Osteoblast (primary cell): ENCODE measurements around the gene CAPZB. TPM values are rescaled to one million over a fixed set of nuclear protein-coding genes. Genes with fewer than 3 reads are reported as not detected.
"Not testable (repeated sequence)": the region's sequence is repeated elsewhere in the genome, so short reads cannot be mapped to it uniquely, and the experiment has no call there.

Experiments
- DNase-seq: peaks from one replicate; pipeline ENCODE4 v3.0.0; 2011; ENCODE audit warnings: low spot score, mixed read lengths; ENCODE audit not compliant: insufficient read length; ENCODE audit errors: missing footprints
- H2AFZ ChIP-seq: 2 replicates; pipeline ENCODE4 v1.6.0; 2011; ENCODE audit warnings: mild to moderate bottlenecking, low read length
- H3K27ac ChIP-seq: 2 replicates; pipeline ENCODE4 v1.5.1; 2011; ENCODE audit warnings: mild to moderate bottlenecking, low read depth, low read length, moderate library complexity
- H3K27me3 ChIP-seq: 2 replicates; pipeline ENCODE4 v1.6.0; 2012; ENCODE audit warnings: mild to moderate bottlenecking, control low read depth, inconsistent platforms, low read length, moderate library complexity; ENCODE audit not compliant: insufficient read depth
- H3K36me3 ChIP-seq: 2 replicates; pipeline ENCODE4 v1.5.1; 2011; ENCODE audit warnings: mild to moderate bottlenecking, low read length, control low read depth, moderate library complexity; ENCODE audit not compliant: insufficient read depth
- H3K4me1 ChIP-seq: 2 replicates; pipeline ENCODE4 v1.5.1; 2011; ENCODE audit warnings: mild to moderate bottlenecking, low read length, control low read depth, moderate library complexity; ENCODE audit not compliant: insufficient read depth
- H3K4me2 ChIP-seq: 2 replicates; pipeline ENCODE4 v1.6.0; 2011; ENCODE audit warnings: mild to moderate bottlenecking, low read length; ENCODE audit not compliant: insufficient read depth
- H3K4me3 ChIP-seq: fragments of 200-600 bp; sonication (generic); 3 replicates; pipeline ENCODE4 v1.5.1; 2012; ENCODE audit warnings: mild to moderate bottlenecking, low read length, inconsistent platforms; ENCODE audit not compliant: insufficient read depth
- H3K79me2 ChIP-seq: 2 replicates; pipeline ENCODE4 v1.6.0; 2012; ENCODE audit warnings: mild to moderate bottlenecking, low read length, control low read depth, inconsistent platforms; ENCODE audit not compliant: insufficient read depth
- H3K9me3 ChIP-seq: 2 replicates; pipeline ENCODE4 v1.5.1; 2011; ENCODE audit warnings: low read depth, low read length, control low read depth
- H4K20me1 ChIP-seq: 2 replicates; pipeline ENCODE4 v1.6.0; 2012; ENCODE audit warnings: mild to moderate bottlenecking, low read length, control low read depth; ENCODE audit not compliant: insufficient read depth
- total RNA-seq: library from RNA; depleted of rRNA; stranded (reverse); fragments of >200 nt; gene quantifications from 2 replicates; pipeline ENCODE4 v1.2.3, GENCODE V29; 2012
- TF ChIP-seq, protein P1 (sequence below): IDR thresholded peaks from 2 replicates; pipeline ENCODE4 v1.5.1; 2011; ENCODE audit warnings: mild to moderate bottlenecking, low read depth, low read length, moderate library complexity; ENCODE audit errors: extremely low read depth

CAPZB gene
- total RNA-seq, 1 donor: 217 TPM

DNA sequence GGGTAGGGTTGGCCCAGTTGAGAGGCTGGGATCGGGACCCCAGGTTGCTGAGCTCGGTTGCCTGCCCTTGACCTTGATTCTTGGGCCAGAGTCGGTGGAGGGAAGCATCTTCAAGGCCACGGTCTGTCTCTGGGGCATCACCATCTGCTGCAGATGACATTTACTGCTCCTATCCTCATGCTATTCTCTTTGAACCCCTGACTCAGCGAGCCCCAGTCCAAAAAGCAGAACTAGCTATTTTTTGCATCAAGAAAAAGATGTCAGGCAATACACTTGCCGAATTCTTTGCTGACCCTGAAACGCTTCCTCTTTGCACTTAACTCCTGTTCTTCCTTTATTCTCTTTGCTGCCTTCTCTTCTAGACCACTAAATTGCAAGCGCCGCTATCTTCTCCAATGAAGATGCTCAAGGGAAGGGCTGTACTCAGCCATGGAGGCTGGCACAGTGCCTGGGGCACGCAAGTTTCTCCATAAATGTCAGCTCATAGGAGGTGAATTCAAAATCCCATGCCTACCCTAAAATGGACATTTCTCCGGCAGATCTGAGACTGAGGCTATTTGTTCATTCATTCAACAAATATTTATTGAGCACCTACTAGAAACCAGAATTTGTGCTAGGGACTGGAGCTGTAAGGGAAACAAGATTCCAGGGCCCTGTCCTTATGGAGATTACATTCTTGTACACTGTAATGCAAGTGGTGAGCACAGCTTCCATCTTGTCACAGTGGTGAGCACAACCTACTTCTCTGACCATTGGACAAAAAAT, 20.5 kb upstream of the CAPZB start:
- H3K4me2 ChIP-seq: peak overlapping the region; percentile 65
- H3K27ac ChIP-seq: peak overlapping the region; percentile 64
- no peak overlapping the region for H2AFZ ChIP-seq

DNA sequence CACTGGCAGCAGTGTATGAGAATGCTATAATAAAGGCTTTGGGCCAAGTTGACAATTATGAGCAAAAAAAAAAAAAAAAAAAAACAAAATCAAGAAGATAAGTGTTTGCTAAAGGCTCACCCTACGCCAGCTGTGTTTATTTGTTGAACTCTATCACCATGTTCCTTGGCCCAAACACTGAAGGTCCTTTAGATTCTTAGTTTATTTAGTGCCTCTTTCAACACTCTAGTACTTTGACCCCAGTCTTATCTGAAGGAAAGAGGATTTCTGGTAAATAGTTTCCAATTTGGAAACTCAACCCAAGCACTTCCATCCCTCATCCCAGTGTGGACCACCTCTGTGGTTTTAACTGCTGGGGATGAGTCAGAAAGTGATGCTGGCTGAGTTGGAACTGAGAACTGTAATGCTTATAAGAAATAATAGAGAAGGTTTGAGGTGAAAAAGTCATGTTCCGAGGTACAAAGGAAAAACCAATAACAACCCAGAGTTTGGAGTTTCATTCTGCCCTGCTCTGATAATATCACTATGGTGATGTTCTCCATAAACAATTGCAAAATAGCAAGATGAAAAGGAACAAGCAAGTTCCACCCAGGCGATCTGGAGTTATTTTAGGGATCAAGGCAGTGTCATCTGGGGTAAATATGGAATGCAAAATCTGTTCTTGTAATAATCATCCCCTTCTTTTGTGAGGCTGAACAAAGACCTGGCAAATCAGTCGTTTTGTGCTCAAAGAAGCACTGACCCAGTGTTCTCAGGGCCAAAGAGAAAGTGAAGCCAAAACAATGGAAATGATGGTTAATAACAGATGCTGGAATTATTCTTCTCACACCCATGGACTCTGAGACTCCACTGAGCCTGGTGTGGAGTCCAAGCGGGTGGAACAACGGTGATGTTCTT, 19.7 kb upstream of the CAPZB start:
- Histone ChIP-seq H3K27me3 (no peaks in the 10 kb centered on the region), H3K27ac (peak overlapping the region; percentile 64), H3K4me2 (peak overlapping the region; percentile 65), H3K4me1 (peaks cover 16% of the 10 kb centered on the region), H2AFZ (peak overlapping the region; percentile 2), H3K4me3 (no peak overlapping the region), H3K9me3 (no peaks in the 10 kb centered on the region), H3K79me2 (no peaks in the 10 kb centered on the region), H4K20me1 (no peaks in the 10 kb centered on the region), H3K36me3 (no peaks in the 10 kb centered on the region)
- no peak for DNase-seq
- TF ChIP-seq, protein P1, sequence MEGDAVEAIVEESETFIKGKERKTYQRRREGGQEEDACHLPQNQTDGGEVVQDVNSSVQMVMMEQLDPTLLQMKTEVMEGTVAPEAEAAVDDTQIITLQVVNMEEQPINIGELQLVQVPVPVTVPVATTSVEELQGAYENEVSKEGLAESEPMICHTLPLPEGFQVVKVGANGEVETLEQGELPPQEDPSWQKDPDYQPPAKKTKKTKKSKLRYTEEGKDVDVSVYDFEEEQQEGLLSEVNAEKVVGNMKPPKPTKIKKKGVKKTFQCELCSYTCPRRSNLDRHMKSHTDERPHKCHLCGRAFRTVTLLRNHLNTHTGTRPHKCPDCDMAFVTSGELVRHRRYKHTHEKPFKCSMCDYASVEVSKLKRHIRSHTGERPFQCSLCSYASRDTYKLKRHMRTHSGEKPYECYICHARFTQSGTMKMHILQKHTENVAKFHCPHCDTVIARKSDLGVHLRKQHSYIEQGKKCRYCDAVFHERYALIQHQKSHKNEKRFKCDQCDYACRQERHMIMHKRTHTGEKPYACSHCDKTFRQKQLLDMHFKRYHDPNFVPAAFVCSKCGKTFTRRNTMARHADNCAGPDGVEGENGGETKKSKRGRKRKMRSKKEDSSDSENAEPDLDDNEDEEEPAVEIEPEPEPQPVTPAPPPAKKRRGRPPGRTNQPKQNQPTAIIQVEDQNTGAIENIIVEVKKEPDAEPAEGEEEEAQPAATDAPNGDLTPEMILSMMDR: no peak

More for the DNA sequence above, 20.5 kb upstream of the CAPZB start:
- H3K79me2 ChIP-seq: no peaks in the 10 kb centered on the region
- no peak for DNase-seq
- TF ChIP-seq, protein P1: no peak
- peaks cover 16% of the 10 kb centered on the region for H3K4me1 ChIP-seq
- H3K9me3 ChIP-seq: no peaks in the 10 kb centered on the region
- H3K4me3 ChIP-seq: no peak overlapping the region
- no peaks in the 10 kb centered on the region for H3K27me3 ChIP-seq
- H4K20me1 ChIP-seq: no peaks in the 10 kb centered on the region
- no peaks in the 10 kb centered on the region for H3K36me3 ChIP-seq

DNA sequence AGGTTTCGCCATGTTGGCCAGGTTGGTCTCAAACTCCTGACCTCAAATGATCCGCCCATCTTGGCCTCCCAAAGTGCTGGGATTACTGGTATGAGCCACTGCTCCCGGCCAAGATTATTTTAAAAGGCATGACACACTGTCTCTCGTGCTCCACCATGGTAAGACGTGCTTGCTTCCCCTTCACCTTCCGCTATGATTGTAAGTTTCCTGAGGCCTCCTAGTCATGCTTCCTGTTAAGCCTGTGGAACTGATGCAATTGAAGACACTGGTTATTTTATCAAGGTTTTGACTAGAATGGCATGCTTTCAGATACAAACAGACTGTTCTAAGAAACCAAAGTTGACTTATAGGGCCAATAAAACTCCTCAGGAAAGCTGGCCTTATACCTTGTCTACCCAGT, 16.9 kb upstream of the CAPZB start:
- H3K9me3 ChIP-seq, H3K4me2 ChIP-seq, H3K36me3 ChIP-seq, H4K20me1 ChIP-seq, H3K79me2 ChIP-seq, H3K4me3 ChIP-seq, H2AFZ ChIP-seq, H3K27ac ChIP-seq, H3K27me3 ChIP-seq, DNase-seq: not testable (repeated sequence)
- H3K4me1 ChIP-seq: peaks cover 13% of the 10 kb centered on the region

DNA sequence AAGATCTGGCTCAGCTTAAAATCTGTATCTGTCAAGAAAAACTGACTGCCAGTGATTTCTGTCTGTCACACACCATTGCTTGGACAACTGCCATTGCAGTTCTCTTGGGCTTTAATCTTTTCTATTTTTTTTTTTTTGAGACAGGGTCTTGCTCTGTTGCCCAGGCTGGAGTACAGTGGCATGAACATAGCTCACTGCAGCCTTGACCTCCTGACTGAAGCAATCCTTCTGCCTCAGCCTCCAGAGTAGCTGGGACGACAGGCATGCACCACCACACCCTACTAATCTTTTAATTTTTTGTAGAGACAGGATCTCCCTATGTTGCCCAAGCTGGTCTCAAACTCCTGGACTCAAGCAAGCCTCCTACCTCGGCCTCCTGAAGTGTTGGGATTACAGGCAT, 14.5 kb upstream of the CAPZB start:
- not testable (repeated sequence) for H3K4me3 ChIP-seq, H3K9me3 ChIP-seq, H3K27me3 ChIP-seq, H3K4me2 ChIP-seq, H4K20me1 ChIP-seq, H2AFZ ChIP-seq, H3K36me3 ChIP-seq, H3K79me2 ChIP-seq, DNase-seq, H3K4me1 ChIP-seq, H3K27ac ChIP-seq

DNA sequence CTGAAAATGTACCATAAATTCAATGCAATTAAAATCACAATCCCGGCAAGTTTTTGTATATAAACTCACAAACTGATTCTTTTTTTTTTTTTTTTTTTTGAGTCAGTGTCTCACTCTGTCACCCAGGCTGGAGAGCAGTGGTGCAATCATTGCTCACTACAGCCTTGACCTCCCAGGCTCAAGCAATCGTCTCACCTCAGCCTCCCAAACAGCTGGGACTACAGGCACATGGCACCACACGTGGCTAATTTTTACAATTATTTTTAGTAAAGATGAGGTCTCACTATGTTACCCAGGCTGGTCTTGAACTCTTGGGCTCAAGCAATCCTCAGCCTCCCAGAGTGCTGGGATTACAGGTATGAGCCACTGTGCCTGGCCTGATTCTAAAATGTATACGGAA, 12.1 kb upstream of the CAPZB start:
- not testable (repeated sequence) for H3K4me3 ChIP-seq

More for the DNA sequence above, 12.1 kb upstream of the CAPZB start:
- not testable (repeated sequence) for H3K4me2 ChIP-seq, H3K79me2 ChIP-seq, H3K27me3 ChIP-seq, H3K9me3 ChIP-seq, H4K20me1 ChIP-seq, DNase-seq, H3K4me1 ChIP-seq, H2AFZ ChIP-seq, H3K27ac ChIP-seq, H3K36me3 ChIP-seq
